Ovary (tissue), 9 donors: Measurements from ENCODE around the gene TRIM66. TPM values are rescaled to one million over a fixed set of nuclear protein-coding genes. Genes with fewer than 3 reads are reported as not detected.

Experiments used
- DNase-seq, 5 donors: peaks; one replicate each; pipeline ENCODE4 v3.0.0-alpha.2; 2019 to 2020
- H3K27ac ChIP-seq, 2 donors: fragments of 200-600 bp; one replicate each; pipeline versions ENCODE4 v1.5.1 to v1.8.0; 2019 to 2022
- H3K27me3 ChIP-seq: fragments of 200-600 bp; one replicate; pipeline ENCODE4 v1.8.0; 2022
- H3K36me3 ChIP-seq: fragments of 200-600 bp; sonication (generic); one replicate; pipeline ENCODE4 v1.5.1; 2019
- H3K4me1 ChIP-seq: one replicate; pipeline ENCODE4 v1.8.1; 2013; ENCODE audit warnings: mild to moderate bottlenecking, moderate library complexity; ENCODE audit not compliant: insufficient read depth
- H3K4me3 ChIP-seq: fragments of 200-600 bp; sonication (generic); one replicate; pipeline ENCODE4 v1.5.1; 2017
- H3K9me3 ChIP-seq, 2 donors: fragments of 200-600 bp in 1 of 2; sonication (generic) in 1 of 2; one replicate each; pipeline versions ENCODE4 v1.5.1 to v1.8.1; 2013 to 2019; ENCODE audit warnings: mild to moderate bottlenecking in 1 of 2, moderate library complexity in 1 of 2
- EP300 ChIP-seq: sonication (generic); formaldehyde crosslinking; IDR thresholded peaks from one replicate; pipeline ENCODE4 v1.6.1; 2017; ENCODE audit warnings: antibody characterized with exemption
- POLR2A ChIP-seq: fragments of 450-650 bp; IDR thresholded peaks from one replicate; pipeline ENCODE4 v1.6.1; 2017; ENCODE audit warnings: antibody characterized with exemption, mild to moderate bottlenecking, moderate library complexity
- WGBS, 3 donors: extraction: QIAGEN DNeasy Blood & Tissue Kit in 1 of 3; methylation state at CpG; one replicate each; pipeline versions ENCODE4 v1.1.5 to v1.1.7; 2013 to 2017; 5-methylcytosine and 5-hydroxymethylcytosine counted together
- intact Hi-C, 4 donors: fragments of 100-400 bp; cut with DNase I; formaldehyde crosslinking; loops; one replicate each; pipeline versions ENCODE4 v1.11.0 to v1.15.1; 2022 to 2023
- polyA plus RNA-seq, 2 donors: library from polyadenylated mRNA; stranded (reverse); fragments of 200-250 nt in 1 of 2; fragments of 350-450 nt in 1 of 2; fragmentation: Illumina TruSeq in 1 of 2; extraction: RNeasy Lipid Tissue Mini Kit (QIAGEN cat#74804) in 1 of 2; gene quantifications; one replicate each; pipeline ENCODE4 v1.2.3, GENCODE V29; 2013 to 2014
- total RNA-seq, 7 donors: library from RNA; depleted of rRNA in 2 of 7; stranded (reverse); fragments of >200 nt in 2 of 7; fragmentation: NEBNext Ultra II Directional in 3 of 7; extraction: Animal tissue kit (Norgen Biotek cat#: 25700) in 3 of 7; gene quantifications; one replicate each; pipeline versions ENCODE4 v1.1.0 to v1.2.4, GENCODE V29; 2016 to 2023
- TF ChIP-seq, protein P1 (sequence below), 3 donors: fragments of 450-650 bp in 2 of 3; fragments of 200-600 bp in 1 of 3; IDR thresholded peaks; one replicate each; pipeline versions ENCODE4 v1.5.1 to v1.8.0; 2016 to 2022; ENCODE audit warnings: antibody characterized with exemption in 3 of 3, mild to moderate bottlenecking in 1 of 3
- donor health status: DM: no; HTN: no; CAD: no; lungs with moderate emphysema.
- donor health status: DM: no; HTN: no; CAD: no.
- donor health status: Bipolar disorder and iron deficiency.
- donor health status: DM: yes; HTN: yes; CAD: no.
- donor health status: DM: no; HTN: no; CAD: no.
- donor health status: DM: yes; HTN: yes; CAD: no.

Gene TRIM66
- total and polyA plus RNA-seq, 9 donors: 2.3 to 15.4 (median 4.9) TPM

DNA sequence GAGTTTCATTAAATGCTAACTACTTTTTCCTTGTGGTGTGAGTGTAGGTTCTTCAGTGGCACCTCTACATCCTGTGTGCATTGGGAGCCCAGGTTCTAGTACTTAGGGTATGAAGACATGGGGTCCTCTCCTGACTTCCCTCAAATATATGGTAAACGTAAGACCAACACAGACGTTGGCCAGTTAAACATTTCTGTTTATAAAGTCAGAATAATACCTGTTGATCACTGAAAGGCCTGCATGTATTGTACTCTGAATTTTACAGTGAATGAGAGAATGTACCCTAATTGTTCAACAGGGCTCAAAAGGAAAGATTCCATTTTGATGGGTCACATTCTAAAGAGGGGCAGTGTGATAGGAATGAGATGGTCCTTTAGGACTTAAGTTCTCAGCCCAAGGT lies 3.4 kb upstream of the TRIM66 start:
- no peak for DNase-seq
- 63 to 66% (median 65%) methylated on average over 2 of the region's 2 CpGs for WGBS, 3 donors
- Histone ChIP-seq H3K27me3 (no peaks in the 10 kb centered on the region), H3K27ac (no peak overlapping the region), H3K4me3 (no peak overlapping the region), H3K9me3 (no peaks in the 10 kb centered on the region), H3K4me1 (peaks cover 10% of the 10 kb centered on the region), H3K36me3 (no peaks in the 10 kb centered on the region)
- intact Hi-C loops: loop anchor here in 1 of 4 donors (5.0 kb wide), 2 partner anchors 126 to 271 kb away; a partner anchor contains a TSS
- TF ChIP-seq EP300 (no peak), POLR2A (no peak)
- TF ChIP-seq, protein P1, sequence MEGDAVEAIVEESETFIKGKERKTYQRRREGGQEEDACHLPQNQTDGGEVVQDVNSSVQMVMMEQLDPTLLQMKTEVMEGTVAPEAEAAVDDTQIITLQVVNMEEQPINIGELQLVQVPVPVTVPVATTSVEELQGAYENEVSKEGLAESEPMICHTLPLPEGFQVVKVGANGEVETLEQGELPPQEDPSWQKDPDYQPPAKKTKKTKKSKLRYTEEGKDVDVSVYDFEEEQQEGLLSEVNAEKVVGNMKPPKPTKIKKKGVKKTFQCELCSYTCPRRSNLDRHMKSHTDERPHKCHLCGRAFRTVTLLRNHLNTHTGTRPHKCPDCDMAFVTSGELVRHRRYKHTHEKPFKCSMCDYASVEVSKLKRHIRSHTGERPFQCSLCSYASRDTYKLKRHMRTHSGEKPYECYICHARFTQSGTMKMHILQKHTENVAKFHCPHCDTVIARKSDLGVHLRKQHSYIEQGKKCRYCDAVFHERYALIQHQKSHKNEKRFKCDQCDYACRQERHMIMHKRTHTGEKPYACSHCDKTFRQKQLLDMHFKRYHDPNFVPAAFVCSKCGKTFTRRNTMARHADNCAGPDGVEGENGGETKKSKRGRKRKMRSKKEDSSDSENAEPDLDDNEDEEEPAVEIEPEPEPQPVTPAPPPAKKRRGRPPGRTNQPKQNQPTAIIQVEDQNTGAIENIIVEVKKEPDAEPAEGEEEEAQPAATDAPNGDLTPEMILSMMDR (IDR thresholded peaks at IDR 0.05): no peak

DNA sequence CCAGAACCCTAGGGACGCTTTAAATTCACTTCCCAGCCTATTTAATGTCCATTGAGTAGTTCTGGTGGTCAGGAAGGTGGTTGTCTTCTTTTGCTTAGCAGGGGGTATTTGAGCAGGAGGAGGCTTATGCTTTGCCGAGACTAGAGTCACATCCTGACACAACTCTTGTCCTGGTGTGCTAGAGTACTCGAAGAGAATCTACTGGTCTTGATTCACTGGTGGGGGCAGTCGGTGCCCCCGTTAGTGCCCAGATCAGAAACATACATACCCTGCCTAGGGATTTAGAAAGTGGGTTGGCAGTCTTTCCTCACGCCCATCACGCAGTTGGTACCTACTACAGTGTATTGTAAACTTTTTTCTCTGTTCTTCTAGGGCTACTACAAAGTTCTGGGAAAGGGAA lies 2.8 kb upstream of the TRIM66 start:
- Histone ChIP-seq H3K27me3 (no peaks in the 10 kb centered on the region), H3K9me3 (no peaks in the 10 kb centered on the region), H3K36me3 (no peaks in the 10 kb centered on the region), H3K27ac (no peak overlapping the region), H3K4me3 (no peak overlapping the region), H3K4me1 (peaks cover 10% of the 10 kb centered on the region)
- 68 to 78% (median 72%) methylated on average over 7 of the region's 7 CpGs for WGBS, 3 donors
- TF ChIP-seq, protein P1 (IDR thresholded peaks at IDR 0.05): no peak
- TF ChIP-seq POLR2A (no peak), EP300 (no peak)
- no peak for DNase-seq
- intact Hi-C loops: loop anchor here in 1 of 4 donors (5.0 kb wide), 2 partner anchors 127 to 272 kb away; a partner anchor contains a TSS

DNA sequence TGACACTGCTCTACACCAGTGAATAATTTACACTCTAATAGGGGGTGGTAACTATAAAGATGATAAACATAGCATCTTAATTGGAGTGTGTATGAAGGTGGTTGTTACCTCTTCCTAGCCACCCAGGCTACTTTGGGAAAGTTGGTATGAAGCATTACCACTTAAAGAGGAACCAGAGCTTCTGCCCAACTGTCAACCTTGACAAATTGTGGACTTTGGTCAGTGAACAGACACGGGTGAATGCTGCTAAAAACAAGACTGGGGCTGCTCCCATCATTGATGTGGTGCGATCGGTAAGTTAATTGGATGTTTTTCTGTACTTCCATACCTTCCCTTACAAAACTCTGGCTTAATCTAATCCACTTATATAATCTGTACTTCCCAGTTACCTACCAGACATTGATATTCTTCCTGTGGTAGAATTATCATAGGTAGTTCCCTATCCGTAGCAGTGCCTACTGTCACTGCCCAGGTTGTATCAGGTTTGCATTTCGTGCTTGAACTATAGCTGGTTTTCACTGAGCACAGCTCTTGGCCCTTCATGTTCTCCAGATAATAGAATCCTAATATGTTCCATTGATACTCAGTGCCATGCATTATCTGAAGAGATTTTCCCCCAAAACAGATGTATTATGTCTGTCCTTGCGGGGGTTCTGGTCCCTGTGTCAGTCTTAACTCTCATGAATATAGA lies 2.3 kb upstream of the TRIM66 start:
- Histone ChIP-seq H3K4me3 (no peak overlapping the region), H3K27ac (no peak overlapping the region), H3K36me3 (no peaks in the 10 kb centered on the region), H3K4me1 (peaks cover 10% of the 10 kb centered on the region), H3K27me3 (no peaks in the 10 kb centered on the region), H3K9me3 (no peaks in the 10 kb centered on the region)
- intact Hi-C loops: loop anchor here in 2 of 4 donors (5.0 kb wide), 2 partner anchors 128 to 273 kb away; a partner anchor contains a TSS
- 77 to 83% (median 78%) methylated on average over 6 of the region's 6 CpGs for WGBS, 3 donors
- TF ChIP-seq, protein P1 (IDR thresholded peaks at IDR 0.05): no peak
- TF ChIP-seq POLR2A (no peak), EP300 (no peak)
- no peak for DNase-seq

DNA sequence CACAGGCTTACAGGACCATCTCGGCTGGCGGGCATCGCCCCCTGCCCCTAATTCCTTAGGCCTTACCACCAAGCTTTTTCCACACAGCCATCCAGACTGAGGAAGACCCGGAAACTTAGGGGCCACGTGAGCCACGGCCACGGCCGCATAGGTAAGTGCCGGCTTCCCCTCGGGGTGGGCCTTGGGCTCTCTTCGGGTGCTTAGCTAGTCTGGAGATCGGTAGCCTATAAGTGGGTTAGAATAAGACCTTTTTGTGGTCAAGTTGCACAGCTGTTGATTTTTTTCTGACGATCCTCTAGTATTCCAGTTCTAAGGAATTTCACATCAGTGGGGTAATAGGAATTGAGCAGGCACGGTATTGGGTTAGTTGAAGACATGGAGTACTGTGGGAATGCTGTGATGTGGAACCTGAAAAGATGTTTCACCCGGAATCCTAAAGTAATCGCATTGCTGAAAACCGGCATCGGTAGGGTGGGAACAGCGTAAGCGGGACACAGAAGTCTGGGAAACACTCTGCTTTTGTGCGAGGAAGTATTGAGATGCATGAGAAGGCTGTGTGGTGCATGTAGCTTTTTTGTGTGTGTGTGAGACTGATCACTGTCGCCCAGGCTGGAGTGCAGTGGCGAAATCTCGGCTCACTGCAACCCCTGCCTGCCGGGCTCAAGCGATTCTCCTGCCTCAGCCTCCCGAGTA lies 796 bp upstream of the TRIM66 start:
- peak overlapping the region; percentile 69 to 91 for H3K27ac ChIP-seq
- WGBS, 3 donors: 1 to 3% (median 1%) methylated on average over 27 of the region's 27 CpGs
- peaks cover 10% of the 10 kb centered on the region for H3K4me1 ChIP-seq
- TF ChIP-seq, protein P1 (IDR thresholded peaks at IDR 0.05): no peak
- no peak for TF ChIP-seq POLR2A
- no peak for TF ChIP-seq EP300
- intact Hi-C loops: loop anchor here in 1 of 4 donors (5.0 kb wide), 1 partner anchor 129 kb away; a partner anchor contains a TSS
- DNase-seq: no peak
- peak overlapping the region; percentile 97 for H3K4me3 ChIP-seq
- no peaks in the 10 kb centered on the region for H3K27me3 ChIP-seq
- no peaks in the 10 kb centered on the region for H3K9me3 ChIP-seq
- no peaks in the 10 kb centered on the region for H3K36me3 ChIP-seq
